GM21447 (cell line): ENCODE measurements around the gene PARP1.

Experiments used
- ATAC-seq: cut with Tn5 transposase; IDR thresholded peaks from one replicate; pipeline ENCODE4 v1.9.1; 2021; ENCODE audit not compliant: unreplicated experiment

Gene PARP1

DNA sequence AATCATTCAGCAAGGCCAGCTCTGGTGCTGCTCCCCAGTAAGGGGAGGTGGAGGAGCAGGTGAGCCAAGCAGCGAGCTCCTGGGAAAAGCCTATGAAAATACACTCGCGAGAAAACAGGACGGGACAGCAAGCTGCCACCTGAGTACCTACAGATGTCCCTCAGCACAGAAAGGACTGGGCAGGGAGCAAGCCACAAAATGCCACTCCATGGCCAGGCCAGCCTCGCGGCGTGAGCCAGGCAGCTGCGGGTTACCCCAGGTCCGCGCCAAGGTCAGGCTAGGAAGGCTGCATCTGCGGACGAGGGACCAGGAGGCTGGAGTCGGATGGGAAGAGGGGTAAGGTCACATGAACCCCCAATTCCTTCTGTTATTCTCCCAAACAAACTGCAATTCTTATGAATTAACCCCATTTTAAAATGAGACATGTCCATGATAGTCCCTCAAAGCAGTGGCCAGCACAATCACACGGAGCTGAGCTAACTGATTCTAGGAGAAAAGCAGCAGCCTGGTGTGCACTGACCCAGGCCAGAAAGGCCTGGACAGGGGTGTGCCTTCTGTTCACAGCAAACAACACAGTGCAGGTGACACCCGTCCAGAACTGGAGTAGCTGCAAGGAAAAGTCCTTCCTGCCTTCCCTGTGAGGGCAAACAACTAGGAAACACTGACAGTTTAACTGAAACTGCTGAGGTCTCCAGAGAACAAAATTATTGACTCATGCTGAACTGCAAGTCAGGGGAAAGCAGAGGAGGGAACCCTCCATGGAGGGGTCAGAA, 26.5 kb downstream of the PARP1 start:
- ATAC-seq = no peak

DNA sequence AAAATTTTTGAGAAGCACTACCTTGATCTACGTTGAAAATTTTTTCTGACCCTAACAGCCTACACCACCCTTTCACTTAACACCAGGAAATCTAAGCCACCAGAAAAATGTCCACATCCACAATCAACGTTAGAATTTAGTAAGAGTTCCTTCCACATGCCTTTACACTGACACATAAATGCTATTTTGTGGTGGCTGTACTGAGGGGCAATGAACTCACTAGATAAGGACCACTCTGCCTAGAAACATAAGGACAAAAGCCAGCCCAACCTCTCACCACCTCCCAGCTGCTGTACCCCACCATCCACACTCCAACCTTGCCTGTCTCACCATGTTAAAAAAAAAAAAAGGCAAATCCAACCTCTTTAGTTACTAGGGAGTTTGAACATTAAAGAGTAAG, 29.8 kb downstream of the PARP1 start:
- ATAC-seq = no peak

DNA sequence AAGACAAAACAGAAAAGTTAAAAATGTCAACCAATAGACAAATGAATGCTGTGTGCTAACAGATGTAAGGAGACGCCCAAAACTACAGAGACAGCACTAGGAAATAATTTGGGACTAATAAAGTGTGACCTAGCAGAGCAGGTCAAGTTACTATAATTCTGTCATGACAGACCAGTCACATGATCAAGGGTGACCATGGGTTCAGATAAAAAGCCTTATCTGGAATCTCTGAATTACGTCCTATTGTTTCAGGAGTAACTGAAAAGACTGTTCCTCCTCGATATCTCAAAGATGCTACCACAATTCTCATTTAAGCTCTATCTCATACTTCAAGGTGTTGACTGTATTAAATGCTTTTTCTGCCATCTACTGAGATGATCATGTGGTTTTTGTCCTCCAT, 31.6 kb downstream of the PARP1 start:
- ATAC-seq = no peak

DNA sequence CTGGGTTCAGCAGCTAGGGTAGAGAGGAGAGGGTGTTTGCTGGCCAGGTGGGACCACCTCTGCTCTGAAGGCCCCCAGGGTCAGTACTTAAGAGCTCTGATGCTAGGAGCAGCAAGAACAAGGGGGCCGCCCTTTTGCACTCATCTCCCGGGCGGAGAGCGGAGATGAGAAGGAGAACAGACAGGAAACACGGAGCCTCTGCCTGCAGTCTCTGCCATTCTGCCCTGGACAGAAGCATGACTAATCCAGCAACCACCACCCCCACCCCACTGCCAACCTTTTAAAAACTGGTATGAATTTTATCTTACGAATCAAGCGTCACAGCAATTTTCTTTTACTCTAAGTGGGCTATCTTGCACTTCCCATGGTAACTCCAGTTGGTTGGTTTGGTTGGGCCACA, 34.5 kb downstream of the PARP1 start:
- ATAC-seq = no peak

DNA sequence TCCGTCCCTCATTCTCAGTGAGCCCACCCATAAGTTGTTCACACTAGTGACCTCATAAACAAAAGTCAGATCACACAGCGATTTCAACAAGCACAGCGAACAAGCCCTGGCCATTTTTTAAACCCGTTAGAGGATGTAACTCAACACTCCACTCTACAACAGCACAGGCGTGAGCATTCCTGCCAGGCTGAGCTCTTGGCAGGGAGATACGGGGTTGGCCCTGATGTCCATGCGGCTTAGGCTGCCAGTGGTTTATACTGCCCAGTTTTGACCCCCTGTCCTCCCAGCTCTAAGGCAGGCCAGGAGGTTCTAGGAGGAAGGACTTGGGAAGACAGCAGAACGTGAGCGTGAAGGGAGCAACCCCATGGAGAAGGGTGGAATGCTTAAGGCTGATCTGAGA, 35.0 kb downstream of the PARP1 start:
- no peak for ATAC-seq

DNA sequence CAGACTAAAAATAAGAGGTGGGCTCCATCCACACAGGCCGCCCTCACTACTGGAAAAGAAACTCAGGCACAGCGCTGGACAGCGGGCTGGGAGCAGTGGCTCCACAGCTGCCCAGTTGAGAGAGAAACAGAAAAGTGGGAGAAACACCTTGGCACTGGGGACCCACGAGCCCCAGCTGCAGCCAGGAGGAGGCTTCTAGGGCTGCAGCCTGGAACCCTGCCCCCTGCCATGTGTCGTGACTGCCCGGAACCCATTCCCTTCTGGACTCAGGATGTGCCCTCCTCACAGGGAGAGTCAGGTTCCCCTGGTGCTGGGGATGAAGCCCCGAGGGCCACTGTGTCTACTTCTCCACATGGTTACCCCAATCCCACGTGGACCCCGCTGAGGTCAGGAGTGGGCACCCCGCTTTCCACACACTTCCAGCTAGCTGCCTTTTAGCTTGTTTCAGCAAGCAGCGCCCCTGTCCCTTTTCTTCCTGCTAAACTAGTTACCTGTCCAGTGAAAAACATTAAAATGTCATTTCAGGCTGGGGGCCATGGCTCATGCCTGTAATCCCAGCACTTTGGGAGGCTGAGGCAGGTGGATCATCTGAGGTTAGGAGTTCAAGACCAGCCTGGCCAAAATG, 35.9 kb downstream of the PARP1 start:
- no peak for ATAC-seq

DNA sequence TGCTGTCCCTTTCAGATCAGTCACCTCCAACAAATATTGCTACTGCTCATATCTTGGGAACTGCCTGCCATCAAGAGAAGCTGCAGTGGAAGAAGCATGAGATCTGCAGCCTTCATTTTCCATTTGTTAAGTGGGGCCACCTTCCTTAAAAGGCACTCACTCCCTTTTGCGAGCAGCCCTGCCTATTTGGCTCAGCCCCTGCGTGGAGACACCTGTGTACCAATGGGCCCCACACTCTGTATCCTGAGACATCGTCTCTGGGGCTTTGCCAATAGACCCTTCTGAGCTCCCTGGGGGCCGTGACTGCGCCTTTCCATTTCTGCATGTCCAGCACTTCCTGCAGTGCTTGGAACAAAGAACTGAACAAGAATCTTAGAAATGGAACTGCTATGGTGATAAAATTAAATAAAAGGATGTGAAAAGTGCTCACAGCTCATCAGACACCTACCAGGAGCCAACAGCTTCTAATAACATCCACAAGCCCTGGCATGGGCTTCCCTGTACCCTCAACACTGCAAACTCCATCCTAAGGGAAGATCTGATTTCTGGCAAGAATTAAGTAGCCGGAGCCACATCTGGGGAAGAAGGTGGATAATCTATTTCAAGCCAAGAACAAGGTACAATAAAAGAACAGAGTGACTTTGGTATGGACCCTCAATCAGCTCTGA, 36.7 kb downstream of the PARP1 start:
- ATAC-seq = no peak

DNA sequence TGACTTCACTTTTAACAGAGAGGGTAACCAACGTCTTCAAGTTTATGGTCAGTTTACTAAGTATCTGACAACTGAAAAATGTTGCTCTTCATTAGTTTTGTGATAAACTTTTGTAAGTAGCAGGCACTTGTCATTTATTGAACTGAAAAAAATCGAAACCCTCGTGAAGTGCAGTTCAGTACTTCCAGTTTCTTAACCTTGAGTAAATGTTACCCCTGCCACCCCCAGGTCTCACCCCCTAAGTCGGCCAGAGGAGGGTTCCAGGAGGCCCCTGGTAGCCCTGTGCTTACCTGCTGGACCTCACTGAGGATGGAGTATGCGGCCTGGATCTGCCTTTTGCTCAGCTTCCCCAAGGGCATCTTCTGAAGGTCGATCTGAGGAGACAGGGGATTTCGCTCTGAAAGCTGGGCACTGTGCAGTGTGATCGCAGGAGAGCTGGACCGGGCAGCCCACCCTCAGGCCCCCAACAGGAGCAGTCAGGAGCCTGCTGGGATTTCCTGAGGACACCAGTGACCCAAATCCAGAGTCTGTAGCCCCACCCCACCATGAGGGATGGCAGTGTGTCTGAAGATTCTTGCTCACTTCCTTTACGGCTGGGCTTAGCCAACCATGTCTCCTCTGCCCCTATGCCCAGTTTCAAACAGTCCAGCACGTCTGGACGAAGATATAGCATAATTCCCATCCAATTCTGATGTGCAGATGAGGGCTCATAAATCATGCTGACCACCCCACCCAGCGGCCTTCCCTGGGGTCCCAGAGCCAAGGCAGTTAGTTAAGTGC, 37.6 kb downstream of the PARP1 start:
- peak; percentile 85 for ATAC-seq

DNA sequence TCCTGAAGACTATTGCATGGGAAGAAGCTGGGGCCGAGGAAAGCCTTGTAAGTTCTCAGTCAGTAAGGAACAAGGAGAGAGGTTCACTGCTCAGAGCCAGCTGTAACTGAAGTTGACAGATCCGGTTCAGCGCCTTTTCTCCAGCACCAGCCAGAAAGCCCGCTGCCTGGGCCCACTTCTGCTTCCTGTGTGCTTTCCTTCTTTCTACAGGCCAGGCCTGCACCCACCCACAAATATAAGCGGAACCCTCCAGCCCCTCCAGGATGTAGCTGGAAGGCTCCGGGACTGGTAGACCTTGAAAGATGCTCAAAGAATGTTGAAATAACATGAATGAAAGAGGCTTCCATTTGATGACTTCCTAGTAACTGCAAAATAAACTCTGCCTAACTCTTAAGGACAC, 38.8 kb downstream of the PARP1 start:
- peak; percentile 47 for ATAC-seq

DNA sequence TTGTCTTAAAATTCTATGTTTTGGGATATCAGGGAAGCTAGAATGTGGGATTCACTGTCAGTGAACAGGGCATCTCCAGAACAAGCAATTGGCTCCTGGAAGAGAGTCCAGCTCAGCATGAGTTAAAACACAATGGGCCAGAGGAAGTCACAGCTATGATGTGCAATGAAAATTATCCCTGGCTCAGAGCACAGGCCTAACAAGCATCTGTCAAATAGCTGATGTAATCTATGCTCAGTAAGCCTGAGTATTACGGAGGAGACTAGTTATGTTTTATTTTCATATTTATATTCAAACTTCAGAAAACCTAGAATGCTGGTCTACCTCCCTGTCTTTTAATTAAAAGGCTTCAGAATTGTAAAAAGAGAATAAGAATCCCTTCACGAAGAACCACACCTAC, 41.6 kb downstream of the PARP1 start:
- ATAC-seq = no peak

DNA sequence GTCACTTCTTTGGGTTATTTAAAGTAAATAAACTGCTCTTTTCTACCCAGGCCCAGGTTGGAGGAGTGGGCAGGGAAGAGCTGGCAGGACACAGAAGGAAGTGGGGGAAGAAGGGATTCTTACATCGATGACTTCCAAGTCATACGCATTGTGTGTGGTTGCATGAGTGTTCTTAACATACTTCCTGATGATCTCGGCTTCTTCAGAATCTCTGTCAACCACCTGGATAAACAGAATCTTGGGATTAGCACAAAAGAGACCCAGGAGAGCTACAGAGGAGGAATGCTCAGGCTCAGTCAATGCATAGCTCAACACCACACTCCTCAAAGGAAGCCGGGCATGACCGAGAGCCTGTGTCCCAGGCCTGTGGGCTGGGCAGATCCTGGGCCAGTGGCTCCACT, 42.1 kb downstream of the PARP1 start:
- no peak for ATAC-seq

DNA sequence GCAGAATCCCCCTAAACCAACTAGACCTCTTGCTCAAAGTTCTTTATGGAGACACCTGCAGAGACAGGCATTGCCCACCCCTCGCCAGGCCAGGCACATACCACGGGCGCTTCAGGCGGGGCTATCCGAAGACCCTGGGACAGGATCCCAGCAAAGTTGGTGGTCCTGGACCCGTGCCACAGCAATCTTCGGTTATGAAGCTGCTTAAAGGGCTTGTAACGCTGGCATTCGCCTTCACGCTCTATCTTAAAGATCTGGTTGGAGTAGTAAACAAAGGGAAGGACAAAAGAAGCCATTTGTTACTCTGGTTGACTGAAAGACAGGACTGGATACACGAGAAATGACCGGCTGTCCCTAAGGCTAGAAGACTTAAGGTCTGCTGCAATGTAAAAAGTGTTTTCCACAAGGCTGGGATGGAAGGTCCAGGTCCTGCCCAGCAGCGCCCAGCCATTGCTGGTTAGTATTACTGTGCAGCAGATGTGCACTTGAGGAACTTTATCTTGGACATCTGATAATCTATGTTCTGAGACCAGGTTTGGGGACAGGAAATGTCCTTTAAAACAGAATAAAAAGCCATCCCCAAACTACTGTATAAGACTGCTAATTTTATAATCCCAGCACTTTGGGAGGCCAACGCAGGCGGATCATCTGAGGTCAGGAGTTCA, 42.9 kb downstream of the PARP1 start:
- ATAC-seq = no peak

DNA sequence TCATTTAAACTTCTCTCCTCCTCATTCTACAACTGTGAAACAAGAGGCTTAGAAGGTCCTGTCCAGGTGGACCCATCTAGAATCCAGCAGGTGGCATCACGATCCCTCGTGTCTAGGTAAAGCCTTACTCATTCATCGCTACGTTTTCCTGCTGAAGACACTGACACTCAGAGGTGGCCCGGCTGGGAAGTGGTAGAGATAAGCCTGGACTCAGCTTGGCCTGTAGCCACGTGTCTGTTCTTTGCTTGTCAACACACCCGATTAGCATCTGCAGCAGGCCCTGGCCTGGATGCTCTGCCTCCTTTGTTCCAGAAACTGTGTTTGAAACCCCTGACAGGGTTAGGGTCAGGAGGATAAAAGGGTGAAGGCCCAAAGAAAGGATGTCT, 43.4 kb downstream of the PARP1 start:
- no peak for ATAC-seq

DNA sequence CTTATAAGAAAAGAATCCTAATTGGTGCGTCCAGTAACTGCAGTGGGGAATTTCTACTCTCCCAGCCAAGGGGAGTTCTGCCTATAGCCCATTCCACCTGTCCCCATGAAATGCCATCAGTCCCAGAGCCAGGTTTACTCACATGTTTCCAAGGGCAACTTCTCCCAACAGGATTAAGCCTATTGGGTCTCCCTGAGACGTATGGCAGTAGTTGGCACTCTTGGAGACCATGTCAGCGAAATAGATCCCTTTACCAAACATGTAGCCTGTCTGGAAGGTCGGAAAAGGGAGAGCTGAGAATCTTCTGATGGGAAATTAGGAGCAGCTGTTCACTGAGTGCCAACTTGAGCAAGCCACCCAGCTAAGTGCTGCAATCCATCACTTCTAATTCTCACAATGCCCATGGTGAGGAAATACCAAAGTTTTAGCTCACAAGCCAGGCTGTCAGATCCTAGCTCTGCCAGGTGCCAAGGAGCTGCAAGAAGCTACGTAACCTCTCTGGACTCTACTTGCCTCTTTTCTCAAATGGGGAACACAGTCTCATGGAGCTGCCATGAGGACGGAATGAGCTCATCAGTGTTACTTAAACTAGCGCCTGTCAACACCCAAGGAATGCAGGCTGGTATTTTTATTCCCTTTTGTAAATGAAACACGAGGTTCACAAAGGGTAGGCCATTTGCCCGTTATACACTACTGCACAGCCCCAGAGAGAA, 43.9 kb downstream of the PARP1 start:
- no peak for ATAC-seq

DNA sequence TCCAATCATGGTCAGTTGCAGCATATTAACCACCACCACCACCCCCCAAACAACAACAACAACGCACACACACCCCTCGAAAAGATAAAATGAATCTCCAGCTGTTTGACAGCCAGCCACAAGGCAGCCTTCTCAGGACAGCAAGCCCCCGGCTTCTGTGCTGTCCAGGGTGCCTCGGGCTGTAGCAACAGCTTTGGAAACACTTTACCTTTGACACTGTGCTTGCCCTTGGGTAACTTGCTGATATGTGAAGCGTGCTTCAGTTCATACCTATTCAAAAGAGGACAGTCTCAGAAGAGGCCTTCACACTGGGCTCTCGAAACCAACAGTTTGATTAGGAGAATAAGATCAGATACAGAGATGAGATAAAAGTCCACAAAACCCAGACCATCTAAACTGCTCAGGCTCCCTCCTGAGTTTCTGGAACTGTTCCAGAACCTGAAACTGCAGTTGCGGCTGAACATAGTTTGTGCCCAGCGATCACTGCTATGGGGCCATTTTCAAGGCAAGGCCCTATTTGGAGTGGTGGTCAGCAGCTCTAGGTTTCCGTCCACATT, 44.9 kb downstream of the PARP1 start:
- ATAC-seq = no peak

DNA sequence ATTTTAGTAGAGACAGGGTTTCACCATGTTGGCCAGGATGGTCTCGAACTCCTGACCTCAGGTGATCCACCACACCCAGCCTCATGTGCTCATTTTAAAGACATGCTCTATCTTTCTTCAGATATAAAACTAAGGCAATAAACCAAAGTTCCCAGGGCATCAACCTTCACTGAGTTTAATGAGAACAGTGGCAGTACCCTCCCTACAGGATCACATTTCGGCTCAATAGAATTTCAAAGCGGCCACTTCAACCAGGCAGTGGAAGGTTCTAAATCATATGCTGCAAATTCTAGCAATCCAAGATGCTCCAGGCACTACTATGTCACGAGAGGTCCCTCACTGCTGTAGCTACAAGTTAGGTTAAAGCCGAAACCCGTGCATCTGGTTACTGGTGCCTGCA, 45.5 kb downstream of the PARP1 start:
- ATAC-seq = no peak

DNA sequence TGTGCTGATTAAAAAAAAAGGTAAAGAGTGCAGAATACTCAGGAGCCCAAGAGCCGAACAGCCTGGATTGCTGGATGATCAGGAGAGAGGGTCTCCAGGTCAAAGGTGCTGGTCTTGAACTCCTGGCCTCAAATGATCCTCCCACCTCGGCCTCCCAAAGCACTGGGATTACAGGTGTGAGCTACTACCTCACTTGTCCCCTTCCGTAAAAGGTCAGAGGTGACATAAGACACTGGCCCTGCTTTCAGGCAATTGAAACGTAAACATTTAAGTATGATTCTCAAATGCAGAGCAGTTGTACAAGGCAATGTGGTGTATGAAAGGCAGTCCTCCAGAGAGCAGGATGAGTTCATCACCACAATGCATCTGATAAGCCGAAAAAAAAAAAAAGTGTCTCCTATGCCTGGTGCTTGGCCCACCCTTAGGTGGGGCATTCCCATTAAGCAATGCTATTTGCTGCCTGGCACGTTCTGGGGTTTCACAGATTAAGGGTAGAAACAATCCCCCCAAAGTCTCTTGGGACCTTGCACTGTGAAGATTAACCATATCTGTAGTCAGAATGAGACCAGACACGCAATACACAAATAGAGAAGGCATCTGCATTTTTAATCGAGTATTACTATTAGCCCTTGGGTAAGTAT, 47.7 kb downstream of the PARP1 start:
- peak; percentile 64 for ATAC-seq

DNA sequence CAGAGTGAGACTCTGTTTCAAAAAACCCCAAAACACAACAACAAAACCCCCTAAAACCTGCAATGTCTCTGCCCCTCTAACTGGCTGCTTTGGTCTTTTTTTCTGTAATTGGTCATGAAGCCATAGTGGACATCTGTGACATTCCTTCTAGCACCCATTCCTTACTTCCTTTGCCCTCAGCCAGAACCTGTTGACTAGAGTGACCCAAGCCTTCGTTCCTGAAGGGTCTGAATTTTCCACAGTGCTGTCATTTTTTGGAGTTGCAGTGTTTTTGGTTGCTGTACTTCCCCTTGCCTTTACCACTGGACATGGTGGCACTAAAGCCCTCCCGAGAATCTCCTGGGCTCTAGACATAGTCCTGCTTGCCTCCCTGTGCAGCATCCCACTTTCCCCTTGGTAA, 50.5 kb downstream of the PARP1 start:
- no peak for ATAC-seq

DNA sequence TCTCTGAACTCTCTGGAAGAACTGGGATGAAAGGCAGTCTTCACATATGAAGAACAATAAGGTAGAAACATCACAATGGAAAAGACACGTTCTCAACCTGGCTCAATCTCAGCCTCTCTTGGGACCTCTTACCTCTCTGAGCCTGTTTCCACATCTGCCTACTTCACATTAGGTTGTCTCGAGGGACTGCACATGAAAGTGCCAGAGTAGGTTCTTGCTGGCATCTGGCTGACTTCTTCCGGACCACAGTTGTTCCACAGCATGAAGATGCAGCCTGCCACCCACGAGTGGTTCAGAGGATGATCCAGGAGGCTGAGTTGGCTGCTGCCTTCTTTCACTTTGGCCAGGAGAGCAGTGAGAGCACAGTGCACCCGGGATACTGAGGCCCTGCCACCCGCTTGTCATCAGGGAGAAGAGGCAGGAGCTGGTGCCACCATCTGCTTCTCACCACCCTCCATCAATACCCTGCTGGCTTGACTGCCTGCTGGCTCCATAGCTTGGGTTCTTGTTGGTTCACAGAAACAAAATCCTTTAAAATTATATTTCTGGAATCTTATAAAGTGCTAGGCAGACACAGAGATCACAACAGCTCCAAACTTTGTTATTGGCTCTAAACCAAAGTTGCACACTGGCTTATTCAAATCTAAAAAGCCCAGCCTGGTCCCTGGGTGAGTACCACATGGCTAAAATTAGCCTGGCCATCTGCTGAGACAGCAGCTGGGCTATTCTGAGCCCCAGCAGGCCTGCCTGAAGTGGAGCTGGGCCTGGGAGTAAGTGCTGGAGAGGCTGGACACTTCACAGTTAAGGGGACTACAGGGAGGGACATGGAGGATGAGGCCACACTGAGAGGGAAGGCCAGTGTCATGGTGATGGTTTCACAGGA, 52.0 kb downstream of the PARP1 start:
- ATAC-seq = peak; percentile 48
